ENCODE data around the gene CD36. TPM values are rescaled to one million over a fixed set of nuclear protein-coding genes. Genes with fewer than 3 reads are reported as not detected.

Gene CD36
- total and polyA plus RNA-seq, 2 experiments from 2014 or later: 0.53 TPM; not detected in 1

GRCh38 chr7:80643336-80643915, 5.0 kb downstream of the CD36 start:
- WGBS, 2 experiments (ENCODE audit: low coverage in 1 of 2, low lambda C conversion rate in 2 of 2, missing lambda C conversion rate in 2 of 2): 96 to 99% methylated on average over 5 of the region's 5 CpGs
- H3K9me3 ChIP-seq (ENCODE audit: low read depth): no peaks in the 10 kb centered on the region
- no peaks in the 10 kb centered on the region for H4K20me1 ChIP-seq (ENCODE audit: insufficient read depth)

GRCh38 chr7:80644054-80644453, 5.6 kb downstream of the CD36 start:
- no peaks in the 10 kb centered on the region for H3K79me2 ChIP-seq (ENCODE audit: insufficient read depth)
- DNase-seq: no peak
- no peaks in the 10 kb centered on the region for H3K36me3 ChIP-seq (ENCODE audit: low read depth)
- peaks cover 17% of the 10 kb centered on the region for H3F3A ChIP-seq (ENCODE audit: insufficient read depth)
- TF ChIP-seq EZH2 (IDR thresholded peaks at IDR 0.05; ENCODE audit: insufficient read depth, poor library complexity, severe bottlenecking) (no peak), EZH2phosphoT487 (IDR thresholded peaks at IDR 0.05; ENCODE audit: insufficient read depth, low read depth) (no peak)
- 0 out of 2 replicates have a peak, but pooled peaks cover 3% of the 10 kb centered on the region for H3K9me2 ChIP-seq (ENCODE audit: insufficient read depth)
- H3K4me1 ChIP-seq (ENCODE audit: insufficient read depth): peaks cover 19% of the 10 kb centered on the region
- in situ Hi-C loops (cut with MboI): no loop called here
- no peak overlapping the region for H3K9ac ChIP-seq
- H3K27me3 ChIP-seq (replicated peaks; ENCODE audit: insufficient read depth): no peaks in the 10 kb centered on the region
- H3K27ac ChIP-seq: no peak overlapping the region
- H2AFZ ChIP-seq: no peak overlapping the region
- H3K4me2 ChIP-seq (ENCODE audit: unreplicated experiment): no peak overlapping the region
- no peaks in the 10 kb centered on the region for H3K9me3 ChIP-seq (ENCODE audit: low read depth)
- H4K20me1 ChIP-seq (ENCODE audit: insufficient read depth): no peaks in the 10 kb centered on the region
- H3K4me3 ChIP-seq: no peak overlapping the region
- WGBS, 2 experiments (ENCODE audit: low coverage in 1 of 2, low lambda C conversion rate in 2 of 2, missing lambda C conversion rate in 2 of 2): 96 to 100% methylated on average over 1 of the region's 1 CpG

More at GRCh38 chr7:80643336-80643915, 5.0 kb downstream of the CD36 start:
- Histone ChIP-seq H3K9ac (no peak overlapping the region), H3K4me1 (ENCODE audit: insufficient read depth) (peaks cover 19% of the 10 kb centered on the region), H3F3A (ENCODE audit: insufficient read depth) (peaks cover 17% of the 10 kb centered on the region), H3K27ac (no peak overlapping the region), H3K4me3 (no peak overlapping the region), H3K4me2 (ENCODE audit: unreplicated experiment) (no peak overlapping the region), H2AFZ (no peak overlapping the region), H3K9me2 (ENCODE audit: insufficient read depth) (0 out of 2 replicates have a peak, but pooled peaks cover 3% of the 10 kb centered on the region), H3K79me2 (ENCODE audit: insufficient read depth) (no peaks in the 10 kb centered on the region), H3K27me3 (replicated peaks; ENCODE audit: insufficient read depth) (no peaks in the 10 kb centered on the region), H3K36me3 (ENCODE audit: low read depth) (no peaks in the 10 kb centered on the region)
- no peak for DNase-seq
- TF ChIP-seq EZH2 (IDR thresholded peaks at IDR 0.05; ENCODE audit: insufficient read depth, poor library complexity, severe bottlenecking) (no peak), EZH2phosphoT487 (IDR thresholded peaks at IDR 0.05; ENCODE audit: insufficient read depth, low read depth) (no peak)
- in situ Hi-C loops (cut with MboI): no loop called here

GRCh38 chr7:80646083-80646865, 7.8 kb downstream of the CD36 start:
- Histone ChIP-seq H2AFZ (no peak overlapping the region), H3K27ac (no peak overlapping the region), H3K4me3 (no peak overlapping the region), H3K9me2 (ENCODE audit: insufficient read depth) (0 out of 2 replicates have a peak, but pooled peaks cover 3% of the 10 kb centered on the region), H3K27me3 (replicated peaks; ENCODE audit: insufficient read depth) (no peaks in the 10 kb centered on the region), H3K9ac (no peak overlapping the region), H4K20me1 (ENCODE audit: insufficient read depth) (no peaks in the 10 kb centered on the region), H3F3A (ENCODE audit: insufficient read depth) (peaks cover 8% of the 10 kb centered on the region), H3K9me3 (ENCODE audit: low read depth) (no peaks in the 10 kb centered on the region), H3K4me2 (ENCODE audit: unreplicated experiment) (no peak overlapping the region), H3K36me3 (ENCODE audit: low read depth) (no peaks in the 10 kb centered on the region), H3K4me1 (ENCODE audit: insufficient read depth) (peaks cover 10% of the 10 kb centered on the region), H3K79me2 (ENCODE audit: insufficient read depth) (no peaks in the 10 kb centered on the region)
- DNase-seq: no peak
- TF ChIP-seq EZH2phosphoT487 (IDR thresholded peaks at IDR 0.05; ENCODE audit: insufficient read depth, low read depth): no peak
- WGBS, 2 experiments (ENCODE audit: low coverage in 1 of 2, low lambda C conversion rate in 2 of 2, missing lambda C conversion rate in 2 of 2): 78 to 83% methylated on average over 9 of the region's 9 CpGs
- in situ Hi-C loops (cut with MboI): no loop called here

GRCh38 chr7:80647436-80647835, 9.0 kb downstream of the CD36 start:
- Histone ChIP-seq H3K9me3 (ENCODE audit: low read depth) (no peaks in the 10 kb centered on the region), H3K36me3 (ENCODE audit: low read depth) (no peaks in the 10 kb centered on the region), H3K9me2 (ENCODE audit: insufficient read depth) (0 out of 2 replicates have a peak, but pooled peaks cover 3% of the 10 kb centered on the region), H3K4me2 (ENCODE audit: unreplicated experiment) (no peak overlapping the region), H3K79me2 (ENCODE audit: insufficient read depth) (no peaks in the 10 kb centered on the region), H3K4me1 (ENCODE audit: insufficient read depth) (no peaks in the 10 kb centered on the region), H3K27me3 (replicated peaks; ENCODE audit: insufficient read depth) (no peaks in the 10 kb centered on the region), H3K4me3 (no peak overlapping the region), H3F3A (ENCODE audit: insufficient read depth) (no peaks in the 10 kb centered on the region), H3K9ac (no peak overlapping the region), H2AFZ (no peak overlapping the region), H4K20me1 (ENCODE audit: insufficient read depth) (no peaks in the 10 kb centered on the region), H3K27ac (no peak overlapping the region)
- WGBS, 2 experiments (ENCODE audit: low coverage in 1 of 2, low lambda C conversion rate in 2 of 2, missing lambda C conversion rate in 2 of 2): 45 to 49% methylated on average over 3 of the region's 3 CpGs
- in situ Hi-C loops (cut with MboI): no loop called here
- DNase-seq: no peak
- TF ChIP-seq EZH2phosphoT487 (IDR thresholded peaks at IDR 0.05; ENCODE audit: insufficient read depth, low read depth): no peak
- TF ChIP-seq EZH2 (IDR thresholded peaks at IDR 0.05; ENCODE audit: insufficient read depth, poor library complexity, severe bottlenecking): no peak

Data from GM23248 (cell line).